GM18858 (cell line): ENCODE measurements around the gene SLC35D2.

Experiments used
- ATAC-seq: cut with Tn5 transposase; IDR thresholded peaks from one replicate; pipeline ENCODE4 v1.9.1; 2021; ENCODE audit not compliant: unreplicated experiment

Gene SLC35D2

GRCh38 chr9:96383165-96383942 is at the start of gene SLC35D2:
Gene SLC35D2 (minus strand): TSS chr9:96383711. CDS start chr9:96383634, 77 bp downstream.
- no peak for ATAC-seq

GRCh38 chr9:96430377-96430776 is 46.9 kb upstream of the SLC35D2 start:
- no peak for ATAC-seq

GRCh38 chr9:96429732-96430131 is 46.2 kb upstream of the SLC35D2 start:
- no peak for ATAC-seq

- ATAC-seq = no peak
Observed at GRCh38 chr9:96425500-96426169, 42.1 kb upstream of the SLC35D2 start.

- ATAC-seq = no peak
Observed at GRCh38 chr9:96423985-96424336, 40.5 kb upstream of the SLC35D2 start.

- no peak for ATAC-seq
Observed at GRCh38 chr9:96423322-96423984, 39.9 kb upstream of the SLC35D2 start.

DNA sequence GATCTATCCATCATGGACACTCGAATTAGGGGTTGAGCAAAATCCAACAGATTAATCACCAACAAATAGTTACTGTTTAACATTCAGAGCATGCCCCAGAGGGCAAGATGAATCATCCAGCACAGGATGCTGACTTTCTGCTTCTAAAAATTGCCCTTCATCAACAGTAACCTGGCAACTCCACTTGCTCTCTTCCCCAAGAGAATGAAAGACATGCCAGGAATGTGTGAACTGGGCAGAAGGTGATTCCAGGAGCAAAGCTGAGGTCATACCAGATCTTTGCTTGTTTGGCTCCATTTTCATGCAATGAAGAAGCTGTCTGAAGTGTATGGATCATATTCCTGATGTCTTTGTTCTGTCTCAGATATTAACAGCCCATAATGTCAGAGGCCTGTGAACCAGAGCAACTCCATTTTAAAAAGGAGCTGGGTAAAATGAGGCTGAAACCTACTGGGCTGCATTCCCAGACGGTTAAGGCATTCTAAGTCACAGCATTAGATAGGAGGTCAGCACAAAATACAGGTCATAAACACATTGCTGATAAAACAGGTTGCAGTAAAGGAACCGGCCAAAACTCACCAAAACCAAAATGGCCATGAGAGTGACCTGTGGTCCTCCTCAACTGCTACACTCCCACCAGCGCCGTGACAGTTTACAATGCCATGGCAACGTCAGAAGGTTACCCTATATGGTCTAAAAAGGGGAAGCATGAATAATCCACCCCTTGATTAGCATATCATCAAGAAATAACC is 37.1 kb upstream of the SLC35D2 start:
- ATAC-seq = no peak

DNA sequence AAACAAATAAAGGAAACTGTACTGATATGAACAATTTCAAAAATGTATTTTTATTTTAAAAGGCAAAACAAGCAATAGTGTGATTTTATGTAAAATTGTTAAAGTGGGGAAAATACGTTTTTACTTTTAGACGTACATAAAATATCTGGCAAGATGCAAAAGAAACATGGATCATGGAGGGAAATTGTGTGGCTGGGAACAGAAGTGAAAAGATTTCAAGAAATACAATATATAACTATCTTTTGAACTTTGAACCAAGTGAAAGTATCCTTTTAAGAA is 36.1 kb upstream of the SLC35D2 start:
- ATAC-seq = no peak

- ATAC-seq = peak; percentile 17
Observed at GRCh38 chr9:96418920-96419690, 35.6 kb upstream of the SLC35D2 start.

- ATAC-seq = peak; percentile 45
Observed at GRCh38 chr9:96418083-96418919, 34.8 kb upstream of the SLC35D2 start, which contains the start of gene ZNF367. Gene ZNF367 (minus strand): TSS chr9:96418370. CDS start chr9:96418032, 338 bp downstream.

GRCh38 chr9:96417661-96418082 is 34.2 kb upstream of the SLC35D2 start:
- no peak for ATAC-seq

- no peak for ATAC-seq
Observed at GRCh38 chr9:96417051-96417586, 33.6 kb upstream of the SLC35D2 start.

DNA sequence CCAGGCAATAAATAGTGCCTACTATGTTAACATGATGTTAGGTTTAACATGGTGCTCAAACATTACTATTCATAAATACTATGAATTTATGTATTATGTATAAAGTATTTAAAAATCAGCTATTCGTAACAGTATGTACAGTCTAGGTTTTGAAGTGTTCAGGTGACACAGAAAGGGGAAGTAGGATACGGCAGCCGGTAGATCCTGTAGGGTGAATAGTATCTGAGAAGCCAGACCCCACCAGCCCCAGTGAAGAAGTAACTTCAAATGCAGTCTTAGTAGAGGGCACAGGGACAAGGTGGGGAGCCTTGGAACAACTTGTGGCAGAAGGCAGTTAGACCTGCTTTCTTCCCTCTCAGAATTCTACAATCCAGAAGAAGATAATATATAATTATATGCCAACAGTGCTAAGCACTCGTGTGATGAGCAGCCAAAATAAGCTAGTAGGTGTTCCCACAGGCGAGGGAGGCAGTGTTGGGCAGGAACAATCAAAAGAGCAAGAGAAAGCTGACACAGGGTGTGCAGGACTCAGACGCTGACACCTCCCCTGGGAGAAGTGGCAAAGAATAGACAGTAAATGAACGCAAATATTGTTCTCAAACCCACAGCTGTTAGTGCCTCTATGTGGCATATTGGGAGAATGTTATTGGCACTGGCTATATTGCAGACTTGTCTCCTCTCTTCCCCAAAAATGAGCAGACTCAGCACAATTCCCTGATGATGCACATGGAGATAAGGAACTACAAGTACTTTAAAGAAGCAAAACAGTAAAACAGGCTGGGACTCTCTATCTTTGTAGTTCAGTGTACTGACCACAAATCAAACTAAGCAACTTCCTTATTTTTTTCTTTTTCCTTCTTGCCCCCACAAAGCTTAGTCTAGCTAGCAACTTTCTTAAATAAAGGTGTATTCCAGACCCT is 30.1 kb upstream of the SLC35D2 start:
- peak; percentile 26 for ATAC-seq

DNA sequence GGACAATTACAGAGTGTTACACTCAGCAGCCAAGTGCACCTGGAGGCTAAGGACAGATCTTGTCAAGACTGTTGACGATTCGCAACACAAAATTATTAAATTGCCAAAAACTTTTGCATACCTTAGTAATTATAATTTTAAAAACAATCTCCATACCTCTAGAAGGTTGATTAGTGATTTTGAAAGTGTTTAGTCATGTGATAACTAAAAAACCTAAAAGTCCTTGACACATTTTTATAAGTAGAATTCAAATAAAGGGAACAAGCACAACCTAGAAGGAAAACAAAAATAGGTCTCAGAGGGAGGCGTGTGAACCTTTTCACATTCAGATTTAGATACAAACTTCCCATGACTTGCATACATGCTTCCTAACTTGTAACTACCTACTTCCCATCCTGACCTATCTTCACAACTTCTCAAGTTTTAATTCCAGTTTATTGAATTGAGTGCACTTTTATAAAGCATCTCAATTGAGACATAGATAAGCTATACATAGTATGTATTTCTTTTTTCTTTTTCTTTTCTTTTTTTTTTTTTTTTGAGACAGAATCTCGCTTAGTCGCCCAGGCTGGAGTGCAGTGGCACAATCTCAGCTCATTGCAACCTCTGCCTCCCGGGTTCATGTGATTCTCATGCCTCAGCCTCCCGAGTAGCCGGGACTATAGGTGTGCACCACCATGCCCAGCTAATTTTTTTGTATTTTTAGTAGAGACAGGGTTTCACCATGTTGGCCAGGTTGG is 28.8 kb upstream of the SLC35D2 start:
- ATAC-seq = no peak

- ATAC-seq = no peak
Observed at GRCh38 chr9:96411129-96411838, 27.8 kb upstream of the SLC35D2 start.

DNA sequence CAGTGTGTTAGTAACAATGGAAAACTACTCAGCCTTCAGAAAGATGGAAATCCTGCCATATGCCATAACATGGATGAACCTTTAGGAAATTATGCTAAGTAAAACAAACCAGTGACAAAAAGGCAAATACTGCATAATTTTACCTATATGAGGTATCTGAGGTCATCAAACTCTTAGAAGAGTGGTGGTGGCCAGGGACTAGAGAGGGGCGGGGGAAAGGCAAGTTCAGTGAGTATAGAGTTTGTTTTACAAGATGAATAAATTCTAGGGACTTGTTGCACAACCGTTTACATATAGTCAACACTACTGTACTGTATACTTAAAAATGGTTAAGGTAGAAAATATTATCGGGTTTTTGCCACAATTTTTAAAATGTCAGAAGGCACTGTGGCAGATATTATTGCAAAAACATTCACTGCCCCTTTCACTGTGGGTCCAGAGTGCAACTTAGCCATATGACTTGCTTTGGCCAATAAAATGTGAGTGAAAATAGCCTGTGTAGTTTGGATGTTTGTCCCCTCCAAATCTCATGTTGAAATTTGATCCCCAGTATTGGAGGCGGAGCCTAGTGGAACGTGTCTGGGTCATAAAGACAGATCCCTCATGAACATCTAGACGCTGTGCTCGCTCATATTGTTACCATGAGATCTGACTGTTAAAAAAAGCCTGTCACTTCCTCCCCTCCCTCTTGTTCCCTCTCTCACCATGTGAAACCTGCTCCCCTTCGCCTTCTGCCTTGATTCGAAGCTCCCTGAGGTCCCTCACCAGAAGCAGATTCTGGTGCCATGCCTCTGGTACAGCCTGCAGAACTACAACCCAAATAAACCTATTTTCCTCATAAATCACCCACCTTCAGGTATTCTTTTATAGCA is 25.1 kb upstream of the SLC35D2 start:
- no peak for ATAC-seq
